HEK293 (cell line): ENCODE measurements around the gene ENHO.
"Not testable (repeated sequence)": the region's sequence is repeated elsewhere in the genome, so short reads cannot be mapped to it uniquely, and the experiment has no call there.

Experiments used
- CTCF ChIP-seq: fragments of 450-650 bp; formaldehyde crosslinking; IDR thresholded peaks from 2 replicates; pipeline ENCODE4 v1.5.1; 2016; ENCODE audit warnings: missing biosample characterization, missing genetic modification characterization
- KLF9 ChIP-seq: fragments of 450-650 bp; formaldehyde crosslinking; IDR thresholded peaks from 2 replicates; pipeline ENCODE4 v1.5.1; 2016; ENCODE audit warnings: missing biosample characterization, missing genetic modification characterization, low read depth
- YY1 ChIP-seq: fragments of 450-650 bp; formaldehyde crosslinking; IDR thresholded peaks from 2 replicates; pipeline ENCODE4 v1.5.1; 2018; ENCODE audit warnings: missing biosample characterization, missing genetic modification characterization
- ZBTB21 ChIP-seq: fragments of 450-650 bp; formaldehyde crosslinking; IDR thresholded peaks from 2 replicates; pipeline ENCODE4 v1.5.1; 2017; ENCODE audit warnings: missing biosample characterization, missing genetic modification characterization
- ZBTB49 ChIP-seq: fragments of 450-650 bp; formaldehyde crosslinking; IDR thresholded peaks from 2 replicates; pipeline ENCODE4 v1.5.1; 2016; ENCODE audit warnings: missing biosample characterization, missing genetic modification characterization, low read depth
- ZNF138 ChIP-seq: fragments of 450-650 bp; formaldehyde crosslinking; IDR thresholded peaks from 2 replicates; pipeline ENCODE4 v1.5.1; 2016; ENCODE audit warnings: missing biosample characterization, missing genetic modification characterization, borderline replicate concordance
- ZNF660 ChIP-seq: fragments of 450-650 bp; IDR thresholded peaks from 2 replicates; pipeline ENCODE4 v1.5.1; 2018; ENCODE audit warnings: missing biosample characterization, mild to moderate bottlenecking, missing genetic modification characterization
- ZNF777 ChIP-seq: fragments of 450-650 bp; formaldehyde crosslinking; IDR thresholded peaks from 2 replicates; pipeline ENCODE4 v1.5.1; 2017; ENCODE audit warnings: missing biosample characterization, missing genetic modification characterization, borderline replicate concordance

DNA sequence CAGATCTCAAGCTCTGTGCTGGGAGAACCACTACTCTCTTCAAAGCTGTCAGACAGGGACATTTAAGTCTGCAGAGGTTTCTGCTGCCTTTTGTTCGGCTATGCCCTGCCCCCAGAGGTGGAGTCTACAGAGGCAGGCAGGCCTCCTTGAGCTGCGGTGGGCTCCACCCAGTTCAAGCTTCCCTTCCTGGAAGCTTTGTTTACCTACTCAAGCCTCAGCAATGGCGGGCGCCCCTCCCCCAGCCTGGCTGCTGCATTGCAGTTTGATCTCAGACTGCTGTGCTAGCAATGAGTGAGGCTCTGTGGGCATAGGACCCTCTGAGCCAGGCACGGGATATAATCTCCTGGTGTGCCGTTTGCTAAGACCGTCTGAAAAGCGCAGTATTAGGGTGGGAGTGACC is 9.3 kb upstream of the ENHO start:
- not testable (repeated sequence) for TF ChIP-seq YY1; CTCF; ZBTB21 (tag by site-specific recombination); ZBTB49 (tag by site-specific recombination); KLF9 (tag by site-specific recombination); ZNF777 (tag by site-specific recombination); ZNF138 (tag by site-specific recombination); ZNF660 (tag by site-specific recombination)
